Fibroblast of mammary gland (primary cell): Measurements from ENCODE around the gene LAMA1.

Experiments used
- DNase-seq: peaks from one replicate; pipeline ENCODE4 v3.0.0-alpha.2; 2010; ENCODE audit warnings: low read depth
- H3K4me3 ChIP-seq: 2 replicates; pipeline ENCODE4 v1.5.1; 2011; ENCODE audit warnings: low read depth, mild to moderate bottlenecking, low read length, moderate library complexity; ENCODE audit not compliant: control insufficient read depth
- CTCF ChIP-seq: conservative IDR thresholded peaks from 2 replicates; pipeline ENCODE4 v1.5.1; 2011; ENCODE audit warnings: low read depth, low read length, inconsistent platforms; ENCODE audit not compliant: control insufficient read depth, insufficient read depth

Gene LAMA1

GRCh38 chr18:7117390-7118355 is at the start of gene LAMA1:
LAMA1 (minus strand) TSS chr18:7117797; CDS start chr18:7117720, 77 bp downstream.
- H3K4me3 ChIP-seq = peak within 1 kb of the TSS; percentile 58
- peak; percentile 18 for DNase-seq
- TF ChIP-seq CTCF = no peak

- H3K4me3 ChIP-seq = no peak overlapping the region
- DNase-seq = no peak
- TF ChIP-seq CTCF = no peak
Measured at GRCh38 chr18:7165846-7166393, 48.3 kb upstream of the LAMA1 start.

- peak; percentile 55 for TF ChIP-seq CTCF
- peak; percentile 53 for DNase-seq
- H3K4me3 ChIP-seq = no peak overlapping the region
Measured at GRCh38 chr18:7164323-7165004, 46.9 kb upstream of the LAMA1 start.

- DNase-seq = peak; percentile 65
- H3K4me3 ChIP-seq = no peak overlapping the region
- no peak for TF ChIP-seq CTCF
Measured at GRCh38 chr18:7158216-7158615, 40.6 kb upstream of the LAMA1 start.

- no peak for TF ChIP-seq CTCF
- no peak for DNase-seq
- H3K4me3 ChIP-seq = no peak overlapping the region
Measured at GRCh38 chr18:7157760-7158159, 40.2 kb upstream of the LAMA1 start.

GRCh38 chr18:7155887-7156286 is 38.3 kb upstream of the LAMA1 start:
- DNase-seq = no peak
- no peak for TF ChIP-seq CTCF
- H3K4me3 ChIP-seq = no peak overlapping the region
